ENCODE results near the gene KCNJ1.

Gene KCNJ1

DNA sequence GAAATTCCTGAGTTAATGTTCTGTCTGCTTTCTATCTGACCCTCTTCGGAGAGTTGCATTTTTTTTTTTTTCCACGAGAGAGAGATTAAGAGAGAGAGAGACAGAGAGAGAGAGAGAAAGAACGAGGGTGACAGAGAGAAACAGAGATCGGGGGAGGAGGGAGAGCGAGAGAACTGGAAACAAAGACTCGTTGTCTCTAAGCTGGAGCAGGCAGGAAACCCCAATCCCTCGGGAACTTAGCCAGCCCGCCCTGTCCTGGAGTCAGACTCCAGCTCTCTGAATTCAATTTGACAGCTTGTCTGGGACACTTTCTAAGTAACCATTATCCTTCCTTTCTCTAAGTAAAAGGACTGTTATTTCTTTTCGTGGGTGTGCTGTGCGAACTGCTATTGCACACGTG lies 76.9 kb downstream of the KCNJ1 start:
- H3K4me3 ChIP-seq (ENCODE audit: low read depth, low read length) = no peak overlapping the region
- TF ChIP-seq, protein P1, sequence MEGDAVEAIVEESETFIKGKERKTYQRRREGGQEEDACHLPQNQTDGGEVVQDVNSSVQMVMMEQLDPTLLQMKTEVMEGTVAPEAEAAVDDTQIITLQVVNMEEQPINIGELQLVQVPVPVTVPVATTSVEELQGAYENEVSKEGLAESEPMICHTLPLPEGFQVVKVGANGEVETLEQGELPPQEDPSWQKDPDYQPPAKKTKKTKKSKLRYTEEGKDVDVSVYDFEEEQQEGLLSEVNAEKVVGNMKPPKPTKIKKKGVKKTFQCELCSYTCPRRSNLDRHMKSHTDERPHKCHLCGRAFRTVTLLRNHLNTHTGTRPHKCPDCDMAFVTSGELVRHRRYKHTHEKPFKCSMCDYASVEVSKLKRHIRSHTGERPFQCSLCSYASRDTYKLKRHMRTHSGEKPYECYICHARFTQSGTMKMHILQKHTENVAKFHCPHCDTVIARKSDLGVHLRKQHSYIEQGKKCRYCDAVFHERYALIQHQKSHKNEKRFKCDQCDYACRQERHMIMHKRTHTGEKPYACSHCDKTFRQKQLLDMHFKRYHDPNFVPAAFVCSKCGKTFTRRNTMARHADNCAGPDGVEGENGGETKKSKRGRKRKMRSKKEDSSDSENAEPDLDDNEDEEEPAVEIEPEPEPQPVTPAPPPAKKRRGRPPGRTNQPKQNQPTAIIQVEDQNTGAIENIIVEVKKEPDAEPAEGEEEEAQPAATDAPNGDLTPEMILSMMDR (IDR thresholded peaks at IDR 0.05; ENCODE audit: control insufficient read depth, extremely low read depth, insufficient read depth) = no peak
- DNase-seq (ENCODE audit: low read depth) = no peak

DNA sequence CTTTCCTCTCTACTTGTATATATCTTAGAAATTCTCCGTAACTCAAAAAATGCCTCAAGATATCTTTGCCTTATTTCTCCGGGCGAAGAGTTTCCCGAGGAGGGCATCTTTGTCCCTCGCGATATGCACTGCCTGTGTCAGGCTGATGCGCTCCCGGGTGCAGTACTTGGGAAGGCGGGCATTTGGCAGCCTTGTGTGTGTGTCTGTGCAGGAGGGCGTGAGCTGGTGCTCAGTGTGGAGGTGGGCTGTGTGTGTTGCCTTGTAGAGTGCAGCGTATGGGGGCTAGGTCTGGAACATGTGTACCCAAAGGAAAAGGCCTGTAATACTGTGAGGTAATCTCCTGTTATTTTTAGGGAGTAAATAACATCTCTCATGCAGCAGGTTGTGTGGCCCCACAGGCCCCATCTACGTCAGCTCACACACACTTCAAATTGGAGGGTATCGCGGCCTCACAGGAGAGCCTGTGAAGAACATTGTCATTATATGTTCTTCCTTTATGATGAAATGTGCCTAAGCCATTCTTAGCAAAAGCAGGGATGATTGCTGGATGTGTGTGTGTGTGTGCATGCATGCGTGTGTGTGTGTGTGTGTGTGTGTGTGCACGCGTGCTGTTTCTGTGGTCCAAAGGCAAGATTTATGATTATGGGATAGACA lies 77.5 kb downstream of the KCNJ1 start:
- H3K4me3 ChIP-seq (ENCODE audit: low read depth, low read length) = no peak overlapping the region
- TF ChIP-seq, protein P1 (IDR thresholded peaks at IDR 0.05; ENCODE audit: control insufficient read depth, extremely low read depth, insufficient read depth) = no peak
- DNase-seq (ENCODE audit: low read depth) = no peak

Measured in LNCaP clone FGC (cell line).